Stimulated activated CD4-positive, alpha-beta T cell treated with anti-CD3 and anti-CD28 coated beads, Interleukin-15, amount 100 ng/mL, for 24 hours (primary cell): Measurements from ENCODE around the gene PREX1.

Source experiments
- DNase-seq: peaks from one replicate; pipeline ENCODE4 v3.0.0-alpha.2; 2020

PREX1 gene

GRCh38 chr20:48629069-48629959 lies 198.5 kb downstream of the PREX1 start:
- no peak for DNase-seq

GRCh38 chr20:48627737-48628128 lies 200.1 kb downstream of the PREX1 start:
- DNase-seq = no peak

- no peak for DNase-seq
Measured at GRCh38 chr20:48626938-48627736, 200.7 kb downstream of the PREX1 start.

GRCh38 chr20:48626226-48626937 lies 201.4 kb downstream of the PREX1 start:
- DNase-seq = no peak

- no peak for DNase-seq
Measured at GRCh38 chr20:48625136-48625900, 202.5 kb downstream of the PREX1 start.

GRCh38 chr20:48624315-48625020 lies 203.3 kb downstream of the PREX1 start:
- no peak for DNase-seq

- no peak for DNase-seq
Measured at GRCh38 chr20:48623906-48624265, 203.9 kb downstream of the PREX1 start.

- DNase-seq = no peak
Measured at GRCh38 chr20:48623176-48623905, 204.5 kb downstream of the PREX1 start.

- no peak for DNase-seq
Measured at GRCh38 chr20:48622421-48622820, 205.4 kb downstream of the PREX1 start.

- no peak for DNase-seq
Measured at GRCh38 chr20:48621376-48622078, 206.3 kb downstream of the PREX1 start.

- peak; percentile 82 for DNase-seq
Measured at GRCh38 chr20:48620507-48621375, 207.1 kb downstream of the PREX1 start.

- DNase-seq = no peak
Measured at GRCh38 chr20:48620154-48620506, 207.7 kb downstream of the PREX1 start.

GRCh38 chr20:48619126-48620101 lies 208.4 kb downstream of the PREX1 start:
- DNase-seq = no peak

GRCh38 chr20:48618631-48619030 lies 209.2 kb downstream of the PREX1 start:
- DNase-seq = no peak

GRCh38 chr20:48618052-48618451 lies 209.7 kb downstream of the PREX1 start:
- DNase-seq = no peak

GRCh38 chr20:48617481-48617880 lies 210.3 kb downstream of the PREX1 start:
- no peak for DNase-seq

GRCh38 chr20:48616481-48616880 lies 211.3 kb downstream of the PREX1 start:
- DNase-seq = no peak

GRCh38 chr20:48615871-48616270 lies 211.9 kb downstream of the PREX1 start:
- no peak for DNase-seq
